ENCODE data around the gene FIGLA. TPM values are rescaled to one million over a fixed set of nuclear protein-coding genes. Genes with fewer than 3 reads are reported as not detected.

Gene FIGLA
- total RNA-seq, 1 experiment from 2014 or later: not detected

GRCh38 chr2:70767079-70767698 lies 23.3 kb downstream of the FIGLA start (continued):
- TF ChIP-seq, protein P1, sequence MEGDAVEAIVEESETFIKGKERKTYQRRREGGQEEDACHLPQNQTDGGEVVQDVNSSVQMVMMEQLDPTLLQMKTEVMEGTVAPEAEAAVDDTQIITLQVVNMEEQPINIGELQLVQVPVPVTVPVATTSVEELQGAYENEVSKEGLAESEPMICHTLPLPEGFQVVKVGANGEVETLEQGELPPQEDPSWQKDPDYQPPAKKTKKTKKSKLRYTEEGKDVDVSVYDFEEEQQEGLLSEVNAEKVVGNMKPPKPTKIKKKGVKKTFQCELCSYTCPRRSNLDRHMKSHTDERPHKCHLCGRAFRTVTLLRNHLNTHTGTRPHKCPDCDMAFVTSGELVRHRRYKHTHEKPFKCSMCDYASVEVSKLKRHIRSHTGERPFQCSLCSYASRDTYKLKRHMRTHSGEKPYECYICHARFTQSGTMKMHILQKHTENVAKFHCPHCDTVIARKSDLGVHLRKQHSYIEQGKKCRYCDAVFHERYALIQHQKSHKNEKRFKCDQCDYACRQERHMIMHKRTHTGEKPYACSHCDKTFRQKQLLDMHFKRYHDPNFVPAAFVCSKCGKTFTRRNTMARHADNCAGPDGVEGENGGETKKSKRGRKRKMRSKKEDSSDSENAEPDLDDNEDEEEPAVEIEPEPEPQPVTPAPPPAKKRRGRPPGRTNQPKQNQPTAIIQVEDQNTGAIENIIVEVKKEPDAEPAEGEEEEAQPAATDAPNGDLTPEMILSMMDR (IDR thresholded peaks at IDR 0.05): no peak
- TF ChIP-seq ZNF121 (CRISPR knock-in tag; IDR thresholded peaks at IDR 0.05) (no peak), ZNF219 (CRISPR knock-in tag; IDR thresholded peaks at IDR 0.05; ENCODE audit: borderline replicate concordance) (no peak), RORB (CRISPR knock-in tag; IDR thresholded peaks at IDR 0.05) (no peak), EMX1 (CRISPR knock-in tag; IDR thresholded peaks at IDR 0.05) (no peak), ETV6 (CRISPR knock-in tag; IDR thresholded peaks at IDR 0.05) (peak; percentile 62; the same call in 1 of the 2 replicates), RELA (CRISPR knock-in tag; IDR thresholded peaks at IDR 0.05; ENCODE audit: borderline replicate concordance) (no peak), GRHL2 (CRISPR knock-in tag; IDR thresholded peaks at IDR 0.05; ENCODE audit: insufficient replicate concordance, severe bottlenecking) (no peak), ZNF232 (CRISPR knock-in tag; IDR thresholded peaks at IDR 0.05) (no peak), ZNF671 (CRISPR knock-in tag; IDR thresholded peaks at IDR 0.05) (no peak), ZBTB21 (CRISPR knock-in tag; IDR thresholded peaks at IDR 0.05; ENCODE audit: borderline replicate concordance) (0 out of 2 replicates have a peak, but pooled peaks have one; percentile 22)

GRCh38 chr2:70766357-70767078 lies 23.9 kb downstream of the FIGLA start:
- H3K4me3 Mint-ChIP-seq: peak overlapping the region; percentile 82
- ChIA-PET POLR2A (no interaction called here), CTCF (interaction anchor here (1.0 to 3.1 kb wide), 5 partner anchors 12 to 108 kb away, joined by 3 to 20 read pairs (median 5); no protein-coding TSS in a partner anchor)
- H3K27ac Mint-ChIP-seq: peak overlapping the region; percentile 80
- no peaks in the 10 kb centered on the region for H3K9me3 Mint-ChIP-seq
- peaks cover 4% of the 10 kb centered on the region for H3K27me3 Mint-ChIP-seq (ENCODE audit: low read depth)
- H3K36me3 Mint-ChIP-seq: peaks cover 8% of the 10 kb centered on the region; the same call in 1 of the 2 replicates
- ATAC-seq: no peak
- H3K4me1 Mint-ChIP-seq: peaks cover 54% of the 10 kb centered on the region
- no peak for DNase-seq (ENCODE audit: low spot score)
- TF ChIP-seq NFE2L1 (CRISPR knock-in tag; IDR thresholded peaks at IDR 0.05) (0 out of 2 replicates have a peak, but pooled peaks have one; percentile 17), ZNF317 (CRISPR knock-in tag; IDR thresholded peaks at IDR 0.05; ENCODE audit: borderline replicate concordance, low read depth) (no peak)

DNA sequence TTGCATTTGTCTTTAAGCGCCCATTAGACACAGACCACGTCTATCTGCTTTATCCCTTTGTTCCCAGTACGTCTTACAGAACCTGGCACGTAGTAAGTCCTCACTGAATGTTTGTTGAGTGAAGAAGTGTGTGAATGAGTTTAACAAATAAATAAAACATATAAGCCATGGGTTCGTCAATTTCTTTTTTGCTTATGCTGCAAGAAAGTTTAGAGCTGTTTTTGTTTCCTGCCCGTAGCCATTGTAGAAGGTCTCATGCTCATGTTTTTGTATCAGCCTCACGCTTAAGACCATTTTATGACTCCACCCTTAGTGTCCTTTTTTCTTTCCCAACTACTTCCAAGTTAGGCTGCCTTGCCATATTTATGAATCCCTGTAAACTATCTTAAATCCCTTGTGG lies 24.9 kb downstream of the FIGLA start:
- Mint-ChIP-seq H3K4me3 (peak overlapping the region; percentile 82), H3K4me1 (peaks cover 53% of the 10 kb centered on the region), H3K9me3 (no peaks in the 10 kb centered on the region), H3K27me3 (ENCODE audit: low read depth) (no peaks in the 10 kb centered on the region), H3K27ac (peak overlapping the region; percentile 47; the same call in 1 of the 2 replicates), H3K36me3 (peaks cover 8% of the 10 kb centered on the region; the same call in 1 of the 2 replicates)
- no peak for TF ChIP-seq ZBTB21 (CRISPR knock-in tag; IDR thresholded peaks at IDR 0.05; ENCODE audit: borderline replicate concordance)
- TF ChIP-seq CREB1 (CRISPR knock-in tag; IDR thresholded peaks at IDR 0.05): no peak
- TF ChIP-seq ZSCAN18 (CRISPR knock-in tag; IDR thresholded peaks at IDR 0.05): no peak
- no peak for TF ChIP-seq ZNF219 (CRISPR knock-in tag; IDR thresholded peaks at IDR 0.05; ENCODE audit: borderline replicate concordance)
- TF ChIP-seq USF1 (CRISPR knock-in tag; IDR thresholded peaks at IDR 0.05): no peak
- TF ChIP-seq NFATC4 (CRISPR knock-in tag; IDR thresholded peaks at IDR 0.05): no peak
- TF ChIP-seq KAT7 (CRISPR knock-in tag; IDR thresholded peaks at IDR 0.05; ENCODE audit: borderline replicate concordance): no peak
- ChIA-PET POLR2A (interaction anchor here (1.1 kb wide), 1 partner anchor 62 kb away, joined by 3 read pairs; no protein-coding TSS in a partner anchor), CTCF (no interaction called here)
- no peak for ATAC-seq
- DNase-seq (ENCODE audit: low spot score): no peak

Measured in WTC11 (cell line).